ENCODE data around the gene MLLT1. TPM values are rescaled to one million over a fixed set of nuclear protein-coding genes. Genes with fewer than 3 reads are reported as not detected.

The MLLT1 gene
- total RNA-seq, 1 donor, result 16.6 TPM

DNA sequence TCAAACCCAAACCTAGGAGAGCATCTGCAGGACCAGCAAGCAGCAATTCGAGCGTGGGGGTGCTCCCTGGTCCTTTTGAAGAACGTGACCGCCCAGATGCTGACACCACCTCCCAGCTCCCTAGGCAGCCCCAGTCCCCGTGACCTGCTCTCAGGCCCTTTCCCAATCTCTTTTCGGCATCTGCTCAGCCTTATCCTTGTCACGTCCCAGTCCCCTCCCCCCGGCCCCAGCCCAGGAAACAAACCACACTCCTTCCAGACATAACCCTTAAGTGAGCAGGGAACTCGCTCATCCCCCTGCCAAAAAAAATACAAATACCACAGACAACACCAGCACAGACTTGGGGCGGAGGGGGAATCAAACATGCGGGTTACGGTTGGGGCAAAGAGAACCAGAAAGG, 3.3 kb downstream of the MLLT1 start:
- TF ChIP-seq, protein P1, sequence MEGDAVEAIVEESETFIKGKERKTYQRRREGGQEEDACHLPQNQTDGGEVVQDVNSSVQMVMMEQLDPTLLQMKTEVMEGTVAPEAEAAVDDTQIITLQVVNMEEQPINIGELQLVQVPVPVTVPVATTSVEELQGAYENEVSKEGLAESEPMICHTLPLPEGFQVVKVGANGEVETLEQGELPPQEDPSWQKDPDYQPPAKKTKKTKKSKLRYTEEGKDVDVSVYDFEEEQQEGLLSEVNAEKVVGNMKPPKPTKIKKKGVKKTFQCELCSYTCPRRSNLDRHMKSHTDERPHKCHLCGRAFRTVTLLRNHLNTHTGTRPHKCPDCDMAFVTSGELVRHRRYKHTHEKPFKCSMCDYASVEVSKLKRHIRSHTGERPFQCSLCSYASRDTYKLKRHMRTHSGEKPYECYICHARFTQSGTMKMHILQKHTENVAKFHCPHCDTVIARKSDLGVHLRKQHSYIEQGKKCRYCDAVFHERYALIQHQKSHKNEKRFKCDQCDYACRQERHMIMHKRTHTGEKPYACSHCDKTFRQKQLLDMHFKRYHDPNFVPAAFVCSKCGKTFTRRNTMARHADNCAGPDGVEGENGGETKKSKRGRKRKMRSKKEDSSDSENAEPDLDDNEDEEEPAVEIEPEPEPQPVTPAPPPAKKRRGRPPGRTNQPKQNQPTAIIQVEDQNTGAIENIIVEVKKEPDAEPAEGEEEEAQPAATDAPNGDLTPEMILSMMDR (IDR thresholded peaks at IDR 0.05; ENCODE audit: insufficient read depth, low read length), result no peak
- DNase-seq (ENCODE audit: low read depth), result peak; percentile 94
- peak overlapping the region; percentile 87 for H3K4me3 ChIP-seq (ENCODE audit: low read depth, low read length)

DNA sequence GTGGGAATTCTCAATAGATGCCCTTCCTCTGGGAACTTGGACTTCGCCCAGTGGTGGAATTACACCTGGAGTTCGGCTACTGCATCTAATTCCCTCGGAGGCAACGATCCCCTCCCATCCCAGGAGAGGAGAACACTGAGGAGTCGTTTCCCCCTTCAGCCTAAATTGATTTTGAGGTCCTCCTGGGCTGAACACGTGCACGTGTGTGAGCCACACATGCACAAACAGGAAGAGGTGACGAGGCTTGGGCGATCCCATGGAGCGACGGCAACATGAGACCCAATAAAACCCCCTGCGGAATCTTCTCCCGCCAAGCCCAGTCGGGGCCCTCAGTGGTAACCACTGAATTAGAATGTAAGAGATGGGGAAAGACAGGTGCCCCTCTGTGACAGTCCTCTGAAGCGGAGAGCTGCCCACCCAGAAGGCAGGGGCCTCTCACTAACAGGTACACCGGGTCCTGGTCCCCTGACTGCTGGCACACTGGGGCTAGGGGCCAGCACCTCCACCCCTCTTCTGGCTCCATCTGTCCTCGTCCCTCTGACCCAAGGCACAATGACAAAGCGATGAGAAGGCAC, 4.5 kb downstream of the MLLT1 start:
- no peak overlapping the region for H3K4me3 ChIP-seq (ENCODE audit: low read depth, low read length)
- no peak for DNase-seq (ENCODE audit: low read depth)
- TF ChIP-seq, protein P1 (IDR thresholded peaks at IDR 0.05; ENCODE audit: insufficient read depth, low read length), result no peak

DNA sequence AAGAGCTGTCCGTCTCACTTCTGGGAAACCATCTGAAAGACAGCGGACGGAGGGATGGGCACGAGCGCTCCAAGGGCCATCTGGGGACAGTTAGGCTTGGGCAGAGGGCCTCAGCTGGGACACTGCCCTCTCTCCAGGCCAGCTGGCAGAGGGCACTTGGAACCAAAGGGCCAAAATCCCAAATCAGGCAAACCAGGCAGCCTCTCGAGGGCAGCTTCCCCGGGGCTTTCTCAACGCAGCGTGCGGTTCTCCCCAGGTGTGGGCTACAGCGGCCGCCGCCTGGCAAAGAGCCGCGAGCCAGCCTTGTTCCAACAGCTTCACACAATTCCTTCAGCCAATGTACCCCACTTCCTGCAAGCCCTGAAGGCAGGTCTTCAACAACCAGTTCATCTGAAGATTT, 5.0 kb downstream of the MLLT1 start:
- DNase-seq (ENCODE audit: low read depth), result no peak
- TF ChIP-seq, protein P1 (IDR thresholded peaks at IDR 0.05; ENCODE audit: insufficient read depth, low read length), result no peak
- H3K4me3 ChIP-seq (ENCODE audit: low read depth, low read length), result peak overlapping the region; percentile 10

- DNase-seq (ENCODE audit: low read depth), result peak; percentile 96
- TF ChIP-seq, protein P1 (IDR thresholded peaks at IDR 0.05; ENCODE audit: insufficient read depth, low read length), result no peak
- peak overlapping the region; percentile 38 for H3K4me3 ChIP-seq (ENCODE audit: low read depth, low read length)
These were observed 5.8 kb downstream of the MLLT1 start for GRCh38 chr19:6273701-6274601.

DNA sequence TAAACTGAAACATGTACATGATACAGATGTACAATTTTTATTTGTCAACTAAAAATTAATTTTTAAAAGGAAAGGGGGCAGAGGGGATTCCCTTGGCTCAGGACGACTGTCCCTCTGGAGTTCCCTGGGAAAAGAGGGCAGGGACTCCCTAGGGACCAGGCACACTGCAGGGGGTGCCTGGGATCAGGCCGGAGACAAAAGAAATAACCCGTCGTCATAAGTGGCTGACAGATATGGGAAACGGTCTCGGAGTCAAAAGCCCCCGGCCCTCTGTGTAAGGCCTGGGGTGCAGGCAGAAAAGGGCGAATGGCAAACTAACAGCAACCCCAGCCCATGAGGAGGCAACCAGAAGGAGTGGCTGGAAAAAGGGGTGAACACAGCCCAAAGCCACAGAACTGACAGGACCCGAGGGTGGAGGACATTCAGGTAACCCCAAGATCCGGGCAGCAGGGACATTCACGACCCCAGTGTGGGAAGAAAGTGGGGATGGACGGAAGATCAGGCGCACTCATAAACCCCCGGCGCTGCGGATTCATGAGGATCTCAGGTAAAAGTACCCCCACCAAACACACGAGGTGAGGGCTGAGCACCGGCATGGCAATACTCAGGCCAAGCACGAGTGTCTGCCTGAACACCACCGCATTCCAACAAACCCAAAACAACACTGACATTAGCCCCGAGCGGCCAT, 6.7 kb downstream of the MLLT1 start:
- peak overlapping the region; percentile 38 for H3K4me3 ChIP-seq (ENCODE audit: low read depth, low read length)
- TF ChIP-seq, protein P1 (IDR thresholded peaks at IDR 0.05; ENCODE audit: insufficient read depth, low read length), result no peak
- DNase-seq (ENCODE audit: low read depth), result no peak

- DNase-seq (ENCODE audit: low read depth), result no peak
- H3K4me3 ChIP-seq (ENCODE audit: low read depth, low read length), result peak overlapping the region; percentile 17
- TF ChIP-seq, protein P1 (IDR thresholded peaks at IDR 0.05; ENCODE audit: insufficient read depth, low read length), result no peak
These were observed 7.4 kb downstream of the MLLT1 start for GRCh38 chr19:6272411-6272791.
